CD4-positive, alpha-beta T cell treated with Interleukin-6 for 4 hours (primary cell): ENCODE data around the gene CALHM5.

Experiments
- DNase-seq: peaks from one replicate; pipeline ENCODE4 v3.0.0-alpha.2; 2020; ENCODE audit warnings: mixed read lengths

The CALHM5 gene

DNA sequence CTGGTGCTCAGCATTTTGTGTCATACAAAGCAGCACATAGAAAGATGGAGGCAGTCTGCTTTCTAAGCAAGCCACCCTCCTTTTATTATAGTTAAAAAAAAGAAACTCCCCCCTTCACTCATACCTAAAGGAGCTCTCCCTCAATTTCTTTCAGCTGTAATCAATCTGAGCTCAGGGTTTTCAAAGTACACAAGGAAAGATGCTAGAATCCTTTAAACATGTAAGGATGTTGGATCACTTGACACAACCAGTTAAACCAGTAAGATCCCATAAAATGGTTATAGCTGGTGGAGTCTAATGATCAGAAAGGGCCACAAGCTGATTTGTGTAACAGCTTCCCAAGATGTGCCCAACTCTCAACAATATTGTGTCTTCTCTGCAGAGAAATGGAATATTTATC is 42.0 kb downstream of the CALHM5 start, which contains the start of gene CALHM4:
Gene CALHM4, plus strand, starts transcription at position 301 of the 400 bp plus-strand sequence. Its CDS starts 43 bp downstream, at position 344.
- no peak for DNase-seq

GRCh38 chr6:116556065-116556464 is 44.6 kb downstream of the CALHM5 start:
- DNase-seq: no peak

DNA sequence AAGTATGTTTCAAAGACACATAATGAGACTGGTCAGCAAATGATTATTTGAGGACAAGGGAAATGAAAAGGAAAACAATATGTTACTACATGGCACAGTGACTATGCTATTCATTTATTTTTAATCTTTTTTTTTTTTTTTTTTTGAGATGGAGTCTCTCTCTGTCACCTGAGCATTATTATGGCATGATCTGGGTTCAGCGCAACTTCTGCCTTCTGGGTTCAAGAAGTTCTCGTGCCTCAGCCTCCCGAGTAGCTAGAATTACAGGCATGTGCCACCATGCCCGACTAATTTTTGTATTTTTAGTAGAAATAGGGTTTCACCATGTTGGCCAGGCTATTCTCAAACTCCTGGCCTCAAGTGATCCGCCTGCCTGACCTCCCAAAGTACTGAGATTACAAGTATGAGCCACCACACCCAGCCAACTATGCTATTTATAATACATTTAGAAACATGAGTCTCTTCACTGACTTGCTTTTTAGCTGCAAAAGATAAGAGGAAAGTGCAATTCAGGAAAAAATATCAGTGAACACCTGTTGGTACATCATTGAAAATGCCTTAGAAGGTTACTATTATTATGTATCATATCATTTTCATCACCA is 45.5 kb downstream of the CALHM5 start:
- no peak for DNase-seq

GRCh38 chr6:116557893-116558292 is 46.5 kb downstream of the CALHM5 start:
- DNase-seq: no peak

- no peak for DNase-seq
Observed at GRCh38 chr6:116560130-116560529, 48.7 kb downstream of the CALHM5 start.

DNA sequence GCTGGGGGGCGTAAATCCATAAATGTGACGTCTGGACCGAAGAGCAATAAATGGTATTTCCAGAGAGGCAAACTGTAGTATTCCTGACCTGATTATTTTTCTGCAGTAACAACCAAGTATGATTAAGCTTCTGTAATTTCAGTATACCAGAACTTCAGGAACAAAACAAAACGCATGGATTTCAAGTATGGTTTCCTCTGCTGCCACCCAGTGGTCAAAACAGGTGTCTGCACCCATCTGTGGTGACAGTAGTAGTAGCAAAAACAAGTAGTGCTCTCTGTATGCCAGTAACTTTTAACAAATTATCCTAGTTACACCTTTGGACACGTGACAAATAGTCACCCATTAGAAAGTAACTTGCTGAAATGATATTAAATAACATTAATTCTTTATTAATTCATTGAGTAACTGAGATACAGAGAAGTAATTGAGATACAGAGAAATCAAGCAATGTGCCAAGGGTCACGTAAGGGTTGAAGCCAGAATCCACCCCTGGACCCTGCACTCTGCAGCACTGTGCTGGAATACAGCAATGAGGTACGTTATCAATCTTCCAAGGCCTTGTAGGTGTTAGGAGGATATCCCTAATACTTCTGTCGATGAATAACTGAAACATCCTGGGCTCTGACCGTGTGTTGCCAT is 50.1 kb downstream of the CALHM5 start:
- peak; percentile 68 for DNase-seq

- no peak for DNase-seq
Observed at GRCh38 chr6:116562019-116562403, 50.6 kb downstream of the CALHM5 start.

- DNase-seq: no peak
Observed at GRCh38 chr6:116562614-116563013, 51.2 kb downstream of the CALHM5 start.

GRCh38 chr6:116563830-116564229 is 52.4 kb downstream of the CALHM5 start:
- DNase-seq: no peak

GRCh38 chr6:116564311-116564710 is 52.9 kb downstream of the CALHM5 start:
- no peak for DNase-seq

DNA sequence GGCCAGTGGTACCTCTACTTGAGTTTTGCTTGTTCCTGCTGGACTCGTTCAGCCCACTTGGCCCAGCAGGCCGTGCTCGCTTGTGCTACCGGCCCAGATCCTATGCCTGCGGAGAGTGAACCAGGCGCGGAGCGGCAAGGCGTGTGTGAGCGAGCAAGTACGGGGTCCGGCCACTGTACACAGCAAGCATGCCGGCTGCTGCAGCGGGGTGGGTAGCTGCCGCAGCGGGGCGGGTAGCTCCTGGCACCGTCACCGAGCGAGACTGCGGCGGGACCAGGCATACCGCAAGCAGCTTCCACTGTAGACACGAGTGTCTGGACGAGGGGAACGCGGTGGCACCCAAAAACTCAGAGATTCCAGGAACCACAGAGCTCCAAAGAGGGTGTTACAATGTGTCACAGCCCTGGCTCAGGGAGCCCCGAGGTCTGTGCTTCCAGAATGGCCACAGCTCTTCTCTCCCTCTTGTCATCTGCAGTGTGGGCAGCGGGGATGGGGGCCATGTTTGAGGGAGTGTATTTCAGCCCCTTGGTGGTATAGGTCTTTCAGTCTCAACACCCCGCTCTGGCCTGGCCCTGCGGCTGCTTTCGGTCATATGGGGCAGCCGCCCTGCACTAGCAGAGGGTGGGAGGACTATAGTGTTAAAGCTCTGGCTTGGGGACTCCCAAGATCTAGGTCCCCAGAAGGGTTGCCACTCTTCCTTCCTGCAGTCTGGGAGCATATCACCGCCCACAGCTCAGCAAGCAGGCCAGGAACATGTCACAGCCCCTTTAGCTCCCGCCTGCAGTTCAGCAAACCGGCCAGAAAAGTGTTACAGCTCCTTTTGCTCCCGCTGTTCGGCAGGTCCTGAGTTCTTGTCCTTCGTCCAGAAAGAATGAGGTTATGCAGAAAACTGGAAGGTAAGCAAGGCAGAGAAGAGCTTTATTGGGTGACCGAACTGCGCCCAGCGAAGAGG is 53.8 kb downstream of the CALHM5 start:
- peak; percentile 4 for DNase-seq

DNA sequence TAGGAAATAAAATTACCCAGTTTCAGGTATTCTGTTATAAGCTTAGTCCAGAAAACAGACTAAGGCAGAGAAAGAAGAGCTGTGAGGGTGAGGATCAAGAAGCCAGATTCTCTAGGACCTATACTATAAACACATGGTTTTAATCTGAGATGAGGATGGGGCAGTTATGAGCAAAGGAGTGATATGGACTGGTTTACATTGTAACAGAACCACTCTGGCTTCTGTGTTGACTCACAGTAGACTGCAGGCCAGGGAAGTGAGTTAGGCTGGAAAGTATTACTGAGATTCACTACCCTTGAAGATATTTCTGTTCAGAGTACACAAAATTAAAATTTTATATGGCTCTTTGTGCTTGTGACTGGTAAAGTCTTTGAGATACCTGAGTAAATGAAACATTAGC is 56.7 kb downstream of the CALHM5 start:
- no peak for DNase-seq

DNA sequence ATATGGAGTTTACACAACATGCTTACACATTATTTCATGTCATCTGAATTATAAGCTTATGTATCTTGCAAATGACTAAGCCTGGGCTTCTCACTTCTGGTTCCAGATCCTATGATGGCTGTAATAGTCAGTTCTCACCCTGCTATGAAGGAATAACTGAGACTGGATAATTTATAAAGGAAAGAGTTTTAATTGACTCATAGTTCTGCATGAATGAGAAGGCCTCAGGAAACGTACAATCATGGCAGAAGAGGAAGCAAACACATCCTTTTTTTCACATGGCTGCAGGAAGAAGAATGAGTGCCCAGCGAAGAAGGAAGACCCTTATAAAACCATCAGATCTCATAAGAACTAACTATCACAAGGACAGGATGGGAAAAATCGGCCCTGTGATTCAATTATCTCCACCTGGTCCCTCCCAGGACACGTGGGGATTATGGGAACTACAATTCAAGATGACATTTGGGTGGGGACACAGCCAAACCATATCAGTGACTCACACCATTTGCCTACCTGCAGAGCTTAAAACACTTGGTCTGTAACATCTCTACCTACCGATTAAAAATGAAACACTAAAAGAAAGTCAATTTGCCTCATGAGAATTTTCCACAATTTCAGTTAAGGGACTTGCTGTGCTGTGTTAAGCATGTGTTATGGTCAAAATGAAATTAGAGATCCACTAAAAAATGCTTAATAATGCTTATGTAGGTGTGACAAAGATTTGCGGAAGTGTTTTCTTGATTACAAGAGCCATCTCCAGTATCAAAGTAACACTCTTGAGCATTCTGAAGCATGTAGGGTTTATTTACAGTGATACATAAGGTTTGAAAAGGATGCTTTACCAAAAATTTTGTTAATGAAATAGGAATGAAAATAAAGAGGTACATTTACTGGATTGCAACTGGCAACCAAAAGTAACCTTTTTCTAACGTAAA is 57.6 kb downstream of the CALHM5 start:
- DNase-seq: no peak

DNA sequence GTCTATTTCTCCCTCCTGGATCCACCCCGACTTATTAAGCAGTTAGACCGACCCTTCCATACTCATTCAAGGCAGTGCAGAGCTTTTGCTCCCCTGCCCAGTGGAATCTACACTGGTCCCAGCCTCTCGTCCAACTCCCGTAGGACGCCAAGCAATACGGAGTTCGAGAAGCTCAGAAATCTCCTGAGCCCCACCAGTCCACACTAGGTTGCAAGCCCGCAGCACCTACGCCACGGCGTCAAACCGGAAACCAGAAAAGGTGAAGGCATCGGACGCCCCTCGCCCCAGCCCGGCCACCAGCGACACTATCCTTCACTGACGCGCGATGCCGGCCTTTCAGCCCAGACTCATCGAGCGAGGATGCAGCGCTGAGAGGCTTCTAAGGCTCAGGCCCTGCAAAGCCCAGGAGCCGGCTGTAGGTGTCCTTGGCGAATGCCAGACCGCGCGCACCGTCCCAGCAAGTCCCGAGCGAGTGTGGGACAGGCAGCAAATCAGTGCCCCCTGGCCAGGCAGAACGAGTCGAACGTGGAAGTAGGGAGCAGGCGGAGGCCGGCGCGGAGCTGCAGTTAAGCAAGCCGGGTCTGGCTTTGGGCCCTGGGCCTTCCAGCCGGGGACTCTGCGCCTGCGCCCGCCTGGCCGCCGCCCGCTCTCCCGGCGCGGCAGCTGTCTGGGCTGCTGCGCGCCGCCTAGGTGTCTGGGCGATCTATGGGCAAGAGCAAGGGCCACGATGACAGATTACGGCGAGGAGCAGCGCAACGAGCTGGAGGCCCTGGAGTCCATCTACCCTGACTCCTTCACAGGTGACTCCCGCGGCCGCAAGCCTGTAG is 59.6 kb downstream of the CALHM5 start, which contains the start of gene RWDD1:
Gene RWDD1, plus strand, starts transcription at position 649 of the 827 bp plus-strand sequence. Its CDS starts 79 bp downstream, at position 728.
- peak; percentile 98 for DNase-seq

GRCh38 chr6:116571683-116572000 is 60.2 kb downstream of the CALHM5 start:
- no peak for DNase-seq

DNA sequence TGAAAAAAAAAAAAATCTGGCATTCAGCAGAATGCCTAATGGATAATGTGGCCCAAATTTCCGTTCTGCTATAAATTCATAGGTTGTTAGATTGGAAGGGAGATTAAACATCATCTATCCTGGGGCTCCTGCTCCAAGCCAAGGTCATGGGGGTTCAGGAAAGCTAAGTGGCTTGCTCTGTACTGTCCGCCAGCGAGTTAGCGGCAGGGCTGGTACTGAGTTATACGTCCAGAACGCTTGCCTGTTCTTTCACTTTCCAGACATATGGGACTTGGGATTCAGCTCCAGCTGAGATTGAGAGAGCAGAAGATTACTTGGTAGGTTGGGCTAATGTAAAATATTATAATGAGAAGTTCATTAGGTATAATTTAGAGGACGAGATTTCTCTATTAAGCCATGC is 60.7 kb downstream of the CALHM5 start:
- peak; percentile 6 for DNase-seq
